Natural killer cell treated with Interleukin-12 subunit alpha and Interleukin-12 subunit beta and Interleukin-15 and Interleukin-18, amount 100 ng/mL, for 72 hours (primary cell): ENCODE data around the gene TNFAIP2. TPM values are rescaled to one million over a fixed set of nuclear protein-coding genes. Genes with fewer than 3 reads are reported as not detected.
"Not testable (repeated sequence)": the region's sequence is repeated elsewhere in the genome, so short reads cannot be mapped to it uniquely, and the experiment has no call there.

ENCODE experiments used
- ATAC-seq, 2 donors: fragments of 150-1000 bp; cut with Tn5 transposase in 1 of 2; sonication (Bioruptor Pico), chemical (Tn5 transposase) in 1 of 2; 2 replicates each; pipeline ENCODE4 v1.10.0; 2021
- DNase-seq: peaks from one replicate; pipeline ENCODE4 v3.0.0; 2022; ENCODE audit warnings: low spot score
- H3K27ac Mint-ChIP-seq, 2 donors: 1 replicate in 1 of 2; 2 replicates in 1 of 2; pipeline ENCODE4 v1.8.0; 2022; ENCODE audit warnings: mixed read lengths in 2 of 2, mild to moderate bottlenecking in 1 of 2, moderate library complexity in 1 of 2
- H3K27me3 Mint-ChIP-seq, 2 donors: 1 replicate in 1 of 2; 2 replicates in 1 of 2; pipeline ENCODE4 v1.8.0; 2022; ENCODE audit warnings: mixed read lengths in 2 of 2
- H3K36me3 Mint-ChIP-seq: one replicate; pipeline ENCODE4 v1.8.0; 2022; ENCODE audit warnings: mixed read lengths
- H3K4me1 Mint-ChIP-seq, 2 donors: 1 replicate in 1 of 2; 2 replicates in 1 of 2; pipeline ENCODE4 v1.8.0; 2022; ENCODE audit warnings: low read depth in 2 of 2, mixed read lengths in 2 of 2, mild to moderate bottlenecking in 1 of 2
- H3K4me3 Mint-ChIP-seq: one replicate; pipeline ENCODE4 v1.8.0; 2022; ENCODE audit warnings: mixed read lengths
- H3K9me3 Mint-ChIP-seq: 2 replicates; pipeline ENCODE4 v1.8.0; 2022; ENCODE audit warnings: mixed read lengths
- total RNA-seq, 2 donors: library from RNA; stranded (reverse); gene quantifications; one replicate each; pipeline ENCODE4 v1.2.3, GENCODE V29; 2022

Gene TNFAIP2
- total RNA-seq, 2 donors from 2014 or later, result 8.1 to 9.6 TPM

- Mint-ChIP-seq H3K27ac (no peak overlapping the region), H3K27me3 (peaks cover 13 to 14% of the 10 kb centered on the region in 2 donors), H3K4me3 (no peak overlapping the region), H3K9me3 (no peaks in the 10 kb centered on the region), H3K4me1 (peaks cover 6 to 9% of the 10 kb centered on the region in 2 donors), H3K36me3 (no peaks in the 10 kb centered on the region)
- DNase-seq (no peak), ATAC-seq (peak in 1 of 2 donors; percentile 26)
These were observed 4.4 kb upstream of the TNFAIP2 start for GRCh38 chr14:103118663-103119404.

DNA sequence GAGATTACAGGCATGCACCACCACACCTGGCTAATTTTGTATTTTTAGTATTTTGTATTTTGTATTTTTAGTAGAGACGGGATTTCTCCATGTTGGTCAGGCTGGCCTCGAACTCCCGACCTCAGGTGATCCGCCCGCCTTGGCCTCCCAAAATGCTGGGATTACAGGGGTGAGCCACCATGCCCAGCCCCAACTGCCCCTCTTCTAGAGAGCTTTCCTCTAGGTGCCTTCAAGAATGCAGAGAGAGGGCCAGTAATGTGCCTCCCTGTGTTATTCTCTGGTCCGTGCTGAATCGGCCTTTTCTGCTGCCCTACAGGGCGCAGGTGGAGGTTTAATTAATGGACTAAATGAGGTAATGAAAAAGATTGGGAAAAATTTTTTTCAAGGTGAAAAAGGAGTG, 3.7 kb upstream of the TNFAIP2 start:
- Mint-ChIP-seq H3K4me1 (peaks cover 6 to 13% of the 10 kb centered on the region in 2 donors), H3K27me3 (peaks cover 18% of the 10 kb centered on the region in 2 donors)
- DNase-seq, ATAC-seq, H3K27ac Mint-ChIP-seq, H3K4me3 Mint-ChIP-seq, H3K36me3 Mint-ChIP-seq, H3K9me3 Mint-ChIP-seq: not testable (repeated sequence)

GRCh38 chr14:103121121-103121845, 2.0 kb upstream of the TNFAIP2 start:
- Mint-ChIP-seq H3K4me1 (peaks cover 0 to 8% of the 10 kb centered on the region in 2 donors), H3K27ac (no peak overlapping the region), H3K36me3 (no peaks in the 10 kb centered on the region), H3K9me3 (no peaks in the 10 kb centered on the region), H3K27me3 (peaks cover 18 to 19% of the 10 kb centered on the region in 2 donors), H3K4me3 (no peak overlapping the region)
- no peak for DNase-seq
- ATAC-seq, result no peak

DNA sequence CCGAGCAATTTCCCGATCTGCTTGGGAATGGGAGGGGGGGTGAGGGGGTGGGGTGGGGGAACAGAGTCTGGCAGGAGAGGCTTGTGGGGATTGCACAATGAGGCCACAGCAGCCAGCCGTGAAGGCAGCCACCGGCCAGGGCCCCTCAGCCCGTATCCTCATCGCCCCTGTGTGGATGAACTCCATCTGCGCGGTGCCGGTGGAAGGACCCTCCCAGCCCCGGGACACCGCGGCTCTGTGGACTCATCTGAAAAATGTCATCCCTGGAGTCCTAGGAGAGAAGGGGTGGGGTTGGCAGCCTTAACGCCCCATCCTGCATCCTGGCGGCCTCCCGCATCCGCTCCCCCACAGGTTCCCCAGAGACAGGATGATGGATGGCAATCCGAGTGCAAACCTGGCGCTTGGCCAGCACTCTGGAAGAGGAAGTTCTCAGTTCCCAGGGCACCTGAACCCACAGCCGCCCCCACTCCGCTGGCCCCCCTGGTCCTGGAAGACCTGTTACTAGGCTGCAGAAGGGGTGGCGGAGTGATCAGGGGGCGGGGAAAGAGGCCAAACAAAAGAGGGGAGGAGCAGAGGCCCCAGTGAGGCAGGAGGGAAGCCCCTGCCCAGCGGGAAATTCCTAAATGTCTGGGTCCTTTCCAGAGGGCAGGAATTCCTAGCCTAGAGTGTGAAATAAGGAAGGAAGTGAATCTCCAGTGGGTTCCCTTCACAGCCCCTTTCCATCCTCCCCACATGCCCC, 1.2 kb upstream of the TNFAIP2 start:
- DNase-seq (no peak), ATAC-seq (peak in 1 of 2 donors; percentile 4)
- Mint-ChIP-seq H3K27ac (no peak overlapping the region), H3K36me3 (no peaks in the 10 kb centered on the region), H3K4me3 (no peak overlapping the region), H3K4me1 (peaks cover 0 to 9% of the 10 kb centered on the region in 2 donors), H3K9me3 (no peaks in the 10 kb centered on the region), H3K27me3 (peaks cover 18 to 20% of the 10 kb centered on the region in 2 donors)

GRCh38 chr14:103122585-103122946, 695 bp upstream of the TNFAIP2 start:
- no peak overlapping the region for H3K4me3 Mint-ChIP-seq
- no peak for ATAC-seq
- no peak overlapping the region for H3K27ac Mint-ChIP-seq

GRCh38 chr14:103123634-103124500, 606 bp downstream of the TNFAIP2 start:
- DNase-seq (no peak), ATAC-seq (peak; percentile 14 to 49)
- peaks cover 0 to 9% of the 10 kb centered on the region in 2 donors for H3K4me1 Mint-ChIP-seq
- no peak overlapping the region for H3K27ac Mint-ChIP-seq
- no peaks in the 10 kb centered on the region for H3K36me3 Mint-ChIP-seq
- no peaks in the 10 kb centered on the region for H3K9me3 Mint-ChIP-seq
- H3K27me3 Mint-ChIP-seq, result peaks cover 18% of the 10 kb centered on the region in 2 donors
- H3K4me3 Mint-ChIP-seq, result peak overlapping the region; percentile 18

More at GRCh38 chr14:103122585-103122946, 695 bp upstream of the TNFAIP2 start:
- no peak for DNase-seq
- peaks cover 0 to 9% of the 10 kb centered on the region in 2 donors for H3K4me1 Mint-ChIP-seq
- no peaks in the 10 kb centered on the region for H3K36me3 Mint-ChIP-seq
- no peaks in the 10 kb centered on the region for H3K9me3 Mint-ChIP-seq
- peaks cover 18 to 20% of the 10 kb centered on the region in 2 donors for H3K27me3 Mint-ChIP-seq

DNA sequence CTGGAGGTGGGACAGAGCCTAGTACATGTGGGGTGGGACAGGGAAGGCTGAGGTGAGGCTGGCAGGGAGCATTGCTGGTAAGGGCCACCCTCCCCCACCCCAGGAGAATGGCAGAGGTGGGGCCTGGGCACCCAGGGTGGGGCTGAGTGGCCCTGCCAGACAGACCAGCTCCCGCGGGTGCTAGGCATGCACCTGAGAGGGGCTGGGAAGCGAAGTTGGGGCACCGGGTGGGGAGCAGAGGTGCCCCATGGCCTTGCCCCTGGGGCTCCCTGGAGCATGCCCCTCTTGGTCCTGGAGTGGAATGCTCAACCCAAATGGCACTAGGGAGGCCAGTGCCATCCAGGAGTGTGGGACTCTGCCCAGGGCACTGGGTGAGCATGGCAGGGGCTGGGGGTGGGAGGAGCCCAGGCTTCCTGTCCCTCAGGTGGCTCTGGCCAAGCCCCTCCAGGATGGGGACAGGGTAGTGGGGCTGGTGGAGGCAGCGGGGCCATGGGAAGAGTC, 1.3 kb downstream of the TNFAIP2 start:
- H3K4me1 Mint-ChIP-seq, result peaks cover 0 to 9% of the 10 kb centered on the region in 2 donors
- ATAC-seq, result no peak
- peak overlapping the region; percentile 18 for H3K4me3 Mint-ChIP-seq
- DNase-seq, result no peak
- peaks cover 18 to 19% of the 10 kb centered on the region in 2 donors for H3K27me3 Mint-ChIP-seq
- no peaks in the 10 kb centered on the region for H3K36me3 Mint-ChIP-seq
- no peak overlapping the region for H3K27ac Mint-ChIP-seq
- no peaks in the 10 kb centered on the region for H3K9me3 Mint-ChIP-seq

GRCh38 chr14:103125098-103126070, 2.1 kb downstream of the TNFAIP2 start:
- Mint-ChIP-seq H3K27ac (no peak overlapping the region), H3K4me3 (no peak overlapping the region), H3K27me3 (peaks cover 11 to 14% of the 10 kb centered on the region in 2 donors), H3K36me3 (no peaks in the 10 kb centered on the region), H3K4me1 (peaks cover 0 to 9% of the 10 kb centered on the region in 2 donors), H3K9me3 (no peaks in the 10 kb centered on the region)
- no peak for ATAC-seq
- DNase-seq, result no peak

DNA sequence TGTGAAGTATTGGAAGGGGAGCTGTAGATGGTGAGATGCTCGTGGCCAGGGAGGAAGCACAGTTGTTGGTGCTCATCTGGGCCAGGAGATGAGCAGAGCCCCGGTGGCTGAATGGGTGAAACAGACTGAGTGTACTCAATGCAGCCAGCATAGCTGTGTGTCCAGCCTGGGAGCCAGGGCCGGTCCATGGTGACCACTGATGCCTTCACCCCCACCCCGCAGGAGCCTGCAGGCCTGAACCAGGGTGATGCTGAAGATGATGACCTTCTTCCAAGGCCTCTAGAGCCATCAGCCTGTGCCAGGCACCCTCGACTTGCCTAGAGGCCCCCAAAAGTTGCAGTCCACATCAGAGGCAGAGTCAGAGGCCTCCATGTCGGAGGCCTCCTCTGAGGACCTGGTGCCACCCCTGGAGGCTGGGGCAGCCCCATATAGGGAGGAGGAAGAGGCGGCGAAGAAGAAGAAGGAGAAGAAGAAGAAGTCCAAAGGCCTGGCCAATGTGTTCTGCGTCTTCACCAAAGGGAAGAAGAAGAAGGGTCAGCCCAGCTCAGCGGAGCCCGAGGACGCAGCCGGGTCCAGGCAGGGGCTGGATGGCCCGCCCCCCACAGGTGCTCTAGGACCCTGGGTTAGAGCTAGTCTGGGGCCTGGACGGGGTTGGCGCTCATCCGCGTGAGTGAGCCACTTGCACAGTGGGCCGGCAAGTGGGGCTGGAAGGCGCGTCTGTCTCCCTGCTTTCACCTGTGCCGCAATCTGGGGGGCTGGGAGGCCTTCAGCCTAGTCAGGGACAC, 3.0 kb downstream of the TNFAIP2 start:
- Mint-ChIP-seq H3K36me3 (no peaks in the 10 kb centered on the region), H3K4me3 (no peak overlapping the region), H3K27ac (no peak overlapping the region), H3K4me1 (peaks cover 0 to 9% of the 10 kb centered on the region in 2 donors), H3K9me3 (no peaks in the 10 kb centered on the region), H3K27me3 (peaks cover 5 to 10% of the 10 kb centered on the region in 2 donors)
- ATAC-seq, result no peak
- no peak for DNase-seq

DNA sequence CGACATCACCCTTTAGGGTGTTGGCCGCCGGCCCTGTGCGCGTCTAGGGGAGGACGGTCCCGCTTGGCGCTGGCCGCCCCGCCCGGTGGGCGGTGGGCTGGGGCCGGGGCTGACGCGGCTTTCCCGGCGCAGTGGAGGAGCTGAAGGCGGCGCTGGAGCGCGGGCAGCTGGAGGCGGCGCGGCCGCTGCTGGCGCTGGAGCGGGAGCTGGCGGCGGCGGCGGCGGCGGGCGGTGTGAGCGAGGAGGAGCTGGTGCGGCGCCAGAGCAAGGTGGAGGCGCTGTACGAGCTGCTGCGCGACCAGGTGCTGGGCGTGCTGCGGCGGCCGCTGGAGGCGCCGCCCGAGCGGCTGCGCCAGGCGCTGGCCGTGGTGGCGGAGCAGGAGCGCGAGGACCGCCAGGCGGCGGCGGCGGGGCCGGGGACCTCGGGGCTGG, 3.6 kb downstream of the TNFAIP2 start:
- Mint-ChIP-seq H3K27ac (no peak overlapping the region), H3K36me3 (no peaks in the 10 kb centered on the region), H3K27me3 (peaks cover 5 to 8% of the 10 kb centered on the region in 2 donors), H3K9me3 (no peaks in the 10 kb centered on the region), H3K4me1 (peaks cover 0 to 9% of the 10 kb centered on the region in 2 donors), H3K4me3 (no peak overlapping the region)
- DNase-seq (no peak), ATAC-seq (no peak)

GRCh38 chr14:103127356-103127755, 4.1 kb downstream of the TNFAIP2 start:
- Mint-ChIP-seq H3K27me3 (peaks cover 5 to 8% of the 10 kb centered on the region in 2 donors), H3K4me3 (no peak overlapping the region), H3K27ac (no peak overlapping the region)

More at GRCh38 chr14:103127356-103127755, 4.1 kb downstream of the TNFAIP2 start:
- DNase-seq, result no peak
- Mint-ChIP-seq H3K36me3 (no peaks in the 10 kb centered on the region), H3K4me1 (peaks cover 0 to 6% of the 10 kb centered on the region in 2 donors), H3K9me3 (no peaks in the 10 kb centered on the region)
- ATAC-seq, result no peak
